Activated T-helper 2 cell treated with anti-CD3 and anti-CD28 coated beads, Interferon-gamma antibody, Interleukin-2, Interleukin-4, amounts not matched to agents 10 μg/mL and 5 μg/mL and 100 μg/mL, durations not matched to agents 14 hours and 24 hours and 36 hours (primary cell): ENCODE results near the gene FAM8A1. TPM values are rescaled to one million over a fixed set of nuclear protein-coding genes. Genes with fewer than 3 reads are reported as not detected.
A peak's percentile ranks its signal among the peaks of the same experiment; 100 is the strongest.
"Not testable (repeated sequence)": the region's sequence is repeated elsewhere in the genome, so short reads cannot be mapped to it uniquely, and the experiment has no call there.

Experiments
- DNase-seq: peaks from one replicate; pipeline ENCODE4 v3.0.0; 2021; ENCODE audit warnings: low spot score
- H3K27ac Mint-ChIP-seq: one replicate; pipeline ENCODE4 v1.8.0; 2021; ENCODE audit warnings: mixed read lengths
- H3K27me3 Mint-ChIP-seq: one replicate; pipeline ENCODE4 v1.8.0; 2021; ENCODE audit warnings: low read depth, mixed read lengths
- H3K36me3 Mint-ChIP-seq: one replicate; pipeline ENCODE4 v1.8.0; 2021; ENCODE audit warnings: low read depth, mixed read lengths
- H3K4me1 Mint-ChIP-seq: one replicate; pipeline ENCODE4 v1.8.0; 2021; ENCODE audit warnings: low read depth, mixed read lengths
- H3K4me3 Mint-ChIP-seq: one replicate; pipeline ENCODE4 v1.8.0; 2021; ENCODE audit warnings: low read depth, mild to moderate bottlenecking, moderate library complexity, mixed read lengths
- H3K9me3 Mint-ChIP-seq: one replicate; pipeline ENCODE4 v1.8.0; 2021; ENCODE audit warnings: mixed read lengths
- intact Hi-C: fragments of 100-400 bp; cut with micrococcal nuclease; formaldehyde crosslinking; loops from one replicate; pipeline ENCODE4 v1.15.1; 2023
- total RNA-seq: library from RNA; stranded (reverse); gene quantifications from 2 replicates; pipeline ENCODE4 v1.2.3, GENCODE V29; 2022

FAM8A1 gene
- total RNA-seq: 4.8 and 4.9 TPM in 2 replicates

- H3K27ac Mint-ChIP-seq: peak within 1 kb of the TSS; percentile 86
- peaks cover 9% of the 10 kb centered on the region for H3K36me3 Mint-ChIP-seq
- peak; percentile 92 for DNase-seq
- H3K27me3 Mint-ChIP-seq: no peaks in the 10 kb centered on the region
- peaks cover 24% of the 10 kb centered on the region for H3K4me1 Mint-ChIP-seq
- H3K9me3 Mint-ChIP-seq: no peaks in the 10 kb centered on the region
- intact Hi-C loops: loop anchor here (1.0 to 5.0 kb wide), 2 partner anchors 106 to 557 kb away; partner anchors contain the start of genes KDM1B, NUP153 and TPMT
- peak within 1 kb of the TSS; percentile 89 for H3K4me3 Mint-ChIP-seq
Observed at GRCh38 chr6:17599877-17600526, at the start of gene FAM8A1. Gene FAM8A1 (plus strand): TSS chr6:17600302. CDS start chr6:17600410, 108 bp downstream.

GRCh38 chr6:17551383-17551958 lies 48.6 kb upstream of the FAM8A1 start:
- Mint-ChIP-seq H3K9me3 (no peaks in the 10 kb centered on the region), H3K4me1 (no peaks in the 10 kb centered on the region), H3K27me3 (no peaks in the 10 kb centered on the region), H3K4me3 (no peak overlapping the region), H3K36me3 (no peaks in the 10 kb centered on the region), H3K27ac (no peak overlapping the region)
- intact Hi-C loops: no loop called here
- no peak for DNase-seq

- intact Hi-C loops: no loop called here
- H3K27ac Mint-ChIP-seq: no peak overlapping the region
- no peak for DNase-seq
- no peaks in the 10 kb centered on the region for H3K36me3 Mint-ChIP-seq
- no peaks in the 10 kb centered on the region for H3K27me3 Mint-ChIP-seq
- no peak overlapping the region for H3K4me3 Mint-ChIP-seq
- H3K4me1 Mint-ChIP-seq: no peaks in the 10 kb centered on the region
- no peaks in the 10 kb centered on the region for H3K9me3 Mint-ChIP-seq
Observed at GRCh38 chr6:17552861-17553260, 47.2 kb upstream of the FAM8A1 start.

- intact Hi-C loops: no loop called here
- no peak for DNase-seq
- no peaks in the 10 kb centered on the region for H3K9me3 Mint-ChIP-seq
- no peak overlapping the region for H3K4me3 Mint-ChIP-seq
- no peaks in the 10 kb centered on the region for H3K36me3 Mint-ChIP-seq
- no peaks in the 10 kb centered on the region for H3K4me1 Mint-ChIP-seq
- no peak overlapping the region for H3K27ac Mint-ChIP-seq
- H3K27me3 Mint-ChIP-seq: no peaks in the 10 kb centered on the region
Observed at GRCh38 chr6:17556014-17556413, 44.1 kb upstream of the FAM8A1 start.

GRCh38 chr6:17562636-17563035 lies 37.5 kb upstream of the FAM8A1 start:
- H3K4me1 Mint-ChIP-seq: no peaks in the 10 kb centered on the region
- no peak for DNase-seq
- H3K27me3 Mint-ChIP-seq: no peaks in the 10 kb centered on the region
- no peaks in the 10 kb centered on the region for H3K36me3 Mint-ChIP-seq
- H3K9me3 Mint-ChIP-seq: peaks cover 20% of the 10 kb centered on the region
- H3K4me3 Mint-ChIP-seq: no peak overlapping the region
- intact Hi-C loops: no loop called here
- no peak overlapping the region for H3K27ac Mint-ChIP-seq

GRCh38 chr6:17565399-17565798 lies 34.7 kb upstream of the FAM8A1 start:
- Mint-ChIP-seq H3K4me1 (no peaks in the 10 kb centered on the region), H3K27me3 (no peaks in the 10 kb centered on the region)
- intact Hi-C loops: no loop called here

GRCh38 chr6:17574866-17575560 lies 25.1 kb upstream of the FAM8A1 start:
- H3K4me1 Mint-ChIP-seq: no peaks in the 10 kb centered on the region
- H3K27ac Mint-ChIP-seq: no peak overlapping the region
- intact Hi-C loops: no loop called here
- DNase-seq: no peak
- peaks cover 13% of the 10 kb centered on the region for H3K9me3 Mint-ChIP-seq
- H3K27me3 Mint-ChIP-seq: peaks cover 21% of the 10 kb centered on the region
- no peak overlapping the region for H3K4me3 Mint-ChIP-seq
- H3K36me3 Mint-ChIP-seq: no peaks in the 10 kb centered on the region

More at GRCh38 chr6:17565399-17565798, 34.7 kb upstream of the FAM8A1 start:
- peaks cover 20% of the 10 kb centered on the region for H3K9me3 Mint-ChIP-seq
- no peak overlapping the region for H3K4me3 Mint-ChIP-seq
- no peak overlapping the region for H3K27ac Mint-ChIP-seq
- H3K36me3 Mint-ChIP-seq: no peaks in the 10 kb centered on the region
- no peak for DNase-seq

- no peak overlapping the region for H3K27ac Mint-ChIP-seq
- no peaks in the 10 kb centered on the region for H3K36me3 Mint-ChIP-seq
- no peak overlapping the region for H3K4me3 Mint-ChIP-seq
- no peak for DNase-seq
- peaks cover 3% of the 10 kb centered on the region for H3K4me1 Mint-ChIP-seq
- intact Hi-C loops: no loop called here
- H3K9me3 Mint-ChIP-seq: peaks cover 13% of the 10 kb centered on the region
- peaks cover 27% of the 10 kb centered on the region for H3K27me3 Mint-ChIP-seq
Observed at GRCh38 chr6:17577059-17577458, 23.0 kb upstream of the FAM8A1 start.

GRCh38 chr6:17580518-17581048 lies 19.5 kb upstream of the FAM8A1 start:
- peaks cover 9% of the 10 kb centered on the region for H3K4me1 Mint-ChIP-seq
- peaks cover 13% of the 10 kb centered on the region for H3K9me3 Mint-ChIP-seq
- DNase-seq: no peak
- peaks cover 20% of the 10 kb centered on the region for H3K27me3 Mint-ChIP-seq
- H3K27ac Mint-ChIP-seq: no peak overlapping the region
- no peaks in the 10 kb centered on the region for H3K36me3 Mint-ChIP-seq
- intact Hi-C loops: no loop called here
- H3K4me3 Mint-ChIP-seq: peak overlapping the region; percentile 72

GRCh38 chr6:17581282-17581681 lies 18.8 kb upstream of the FAM8A1 start:
- intact Hi-C loops, DNase-seq, H3K27ac Mint-ChIP-seq, H3K4me1 Mint-ChIP-seq, H3K36me3 Mint-ChIP-seq: not testable (repeated sequence)
- H3K27me3 Mint-ChIP-seq: peaks cover 20% of the 10 kb centered on the region
- H3K9me3 Mint-ChIP-seq: peaks cover 13% of the 10 kb centered on the region
- H3K4me3 Mint-ChIP-seq: peak overlapping the region; percentile 59

GRCh38 chr6:17583811-17584210 lies 16.3 kb upstream of the FAM8A1 start:
- Mint-ChIP-seq H3K9me3 (no peaks in the 10 kb centered on the region), H3K4me1 (peaks cover 9% of the 10 kb centered on the region), H3K27me3 (peaks cover 9% of the 10 kb centered on the region), H3K27ac (peak overlapping the region; percentile 2), H3K4me3 (no peak overlapping the region), H3K36me3 (no peaks in the 10 kb centered on the region)
- DNase-seq: no peak
- intact Hi-C loops: loop anchor here (1.0 kb wide), 2 partner anchors 220 to 428 kb away; no protein-coding TSS in a partner anchor

GRCh38 chr6:17584241-17584803 lies 15.8 kb upstream of the FAM8A1 start:
- H3K27ac Mint-ChIP-seq: no peak overlapping the region
- DNase-seq: no peak
- peaks cover 10% of the 10 kb centered on the region for H3K4me1 Mint-ChIP-seq
- peaks cover 9% of the 10 kb centered on the region for H3K27me3 Mint-ChIP-seq
- no peaks in the 10 kb centered on the region for H3K36me3 Mint-ChIP-seq
- H3K4me3 Mint-ChIP-seq: no peak overlapping the region
- H3K9me3 Mint-ChIP-seq: no peaks in the 10 kb centered on the region
- intact Hi-C loops: loop anchor here (1.0 kb wide), 2 partner anchors 220 to 428 kb away; no protein-coding TSS in a partner anchor
